GM19240 (cell line): ENCODE data around the gene ADAM15.
A peak's percentile ranks its signal among the peaks of the same experiment; 100 is the strongest.

Experiments
- DNase-seq: peaks from one replicate; pipeline ENCODE4 v3.0.0; 2011; ENCODE audit warnings: low spot score; ENCODE audit not compliant: insufficient read length

Gene ADAM15

DNA sequence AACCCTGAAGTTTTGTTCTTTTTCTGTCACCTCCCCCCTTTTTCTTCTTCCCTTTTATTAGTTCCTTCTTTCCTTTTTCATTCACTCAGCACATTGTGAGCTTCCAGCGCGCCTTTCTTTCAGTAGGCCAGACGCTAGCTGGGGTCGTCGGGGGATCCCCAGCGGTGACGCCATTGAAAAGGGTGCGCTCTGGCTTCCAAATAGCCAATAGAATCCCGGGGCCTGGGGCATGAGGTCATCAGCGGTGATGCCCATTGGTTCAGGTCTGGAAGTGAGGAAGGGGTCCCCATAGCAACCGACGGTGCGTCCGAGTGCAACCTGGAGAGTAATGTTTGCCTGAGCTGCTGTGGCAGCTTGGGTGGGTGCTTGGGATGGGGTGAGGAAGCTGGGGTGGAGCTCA, 20.6 kb downstream of the ADAM15 start:
- DNase-seq: no peak

DNA sequence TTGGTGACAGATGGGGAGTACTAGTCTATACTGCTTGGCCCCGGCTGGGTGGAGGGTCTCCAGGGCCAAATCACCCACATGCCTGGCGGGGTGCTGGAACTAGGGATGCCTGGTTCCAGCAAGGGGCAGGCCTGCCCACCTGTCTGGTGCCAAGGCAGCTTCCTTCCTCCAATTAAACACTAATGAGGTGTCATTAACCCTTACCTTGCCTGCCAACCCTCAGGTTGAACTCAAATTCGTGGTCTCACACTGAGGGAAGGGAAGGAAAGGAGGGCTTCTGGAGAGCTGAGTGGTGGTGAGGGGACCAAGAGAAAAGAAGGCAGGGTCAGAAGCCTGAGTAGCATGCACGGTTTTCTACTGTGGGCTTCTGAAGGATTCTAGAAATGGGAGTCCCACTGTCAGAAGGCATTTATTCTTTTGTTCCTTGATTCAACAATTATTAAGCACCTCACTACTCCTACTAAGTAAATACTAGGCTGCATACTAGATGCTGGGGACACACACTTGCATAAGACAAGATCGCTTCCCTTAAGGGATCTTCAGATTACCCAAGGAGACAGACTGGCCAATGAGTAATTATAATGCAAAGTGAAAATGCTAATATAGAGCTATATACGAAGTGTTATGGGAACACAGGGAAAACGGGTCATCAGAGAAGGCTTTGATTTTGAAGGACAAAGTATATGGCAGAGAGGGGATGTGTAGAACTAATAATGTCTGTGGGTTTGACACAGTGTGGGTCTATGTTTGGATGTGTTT, 21.6 kb downstream of the ADAM15 start:
- no peak for DNase-seq

DNA sequence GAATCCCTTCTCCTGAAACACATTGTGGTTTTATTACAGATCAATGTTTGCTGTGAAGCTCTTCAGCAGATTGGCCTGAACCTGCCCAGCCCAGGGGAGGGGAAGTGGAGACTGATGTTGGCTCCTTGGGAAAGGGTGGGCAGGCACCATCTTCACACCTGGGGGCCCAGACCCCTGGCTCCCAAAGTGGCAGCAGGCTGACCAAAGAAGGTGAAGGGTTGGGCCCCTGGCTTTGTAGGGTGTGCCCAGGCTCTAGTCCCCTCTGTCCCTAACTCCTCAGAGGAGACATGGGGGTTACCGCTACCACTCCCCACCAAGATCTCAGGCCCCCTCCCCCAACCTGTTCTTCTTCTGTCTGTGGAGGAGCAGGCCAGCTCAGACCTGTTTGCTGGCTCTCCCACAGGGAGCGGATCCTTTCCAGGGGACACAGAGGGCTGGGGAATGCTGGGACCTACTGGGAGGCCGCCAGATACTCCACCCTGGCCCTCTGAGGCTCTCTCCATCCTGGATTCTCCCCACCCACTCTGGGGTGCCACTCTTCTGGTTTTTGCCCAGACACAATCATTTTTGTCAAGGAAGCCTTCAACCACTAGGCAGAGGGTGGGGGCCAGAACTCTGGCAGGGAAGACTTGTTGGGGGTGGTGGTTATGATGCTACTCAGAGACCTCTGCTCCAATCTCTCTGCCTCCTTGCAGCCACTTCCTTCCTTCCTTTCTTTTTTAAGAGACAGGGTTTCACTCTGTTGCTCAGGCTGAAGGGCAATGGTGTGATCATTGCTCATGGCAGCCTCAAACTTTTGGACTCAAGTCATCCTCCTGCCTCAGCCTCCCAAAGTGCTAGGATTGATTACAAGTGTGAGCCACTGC, 22.5 kb downstream of the ADAM15 start:
- no peak for DNase-seq

DNA sequence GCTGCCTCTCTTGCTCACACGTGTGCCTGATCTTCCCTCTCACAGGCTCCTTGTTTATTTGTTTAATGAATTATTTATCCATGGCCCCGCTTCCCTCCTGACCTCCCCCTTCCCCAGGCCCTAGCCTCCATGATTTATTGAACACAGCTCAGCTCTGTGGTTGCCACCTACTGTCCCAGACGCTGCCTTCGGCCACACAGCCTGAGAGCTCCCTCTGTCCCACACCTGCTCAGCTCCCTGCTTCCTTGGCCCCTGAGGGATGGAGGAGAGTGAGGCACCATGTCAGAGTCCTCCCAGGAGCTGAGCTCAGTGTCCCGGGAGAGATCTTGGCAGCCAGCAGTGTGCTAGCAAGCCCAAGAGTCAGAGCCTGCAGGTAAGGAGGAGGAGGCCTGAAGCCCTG, 24.4 kb downstream of the ADAM15 start:
- no peak for DNase-seq

DNA sequence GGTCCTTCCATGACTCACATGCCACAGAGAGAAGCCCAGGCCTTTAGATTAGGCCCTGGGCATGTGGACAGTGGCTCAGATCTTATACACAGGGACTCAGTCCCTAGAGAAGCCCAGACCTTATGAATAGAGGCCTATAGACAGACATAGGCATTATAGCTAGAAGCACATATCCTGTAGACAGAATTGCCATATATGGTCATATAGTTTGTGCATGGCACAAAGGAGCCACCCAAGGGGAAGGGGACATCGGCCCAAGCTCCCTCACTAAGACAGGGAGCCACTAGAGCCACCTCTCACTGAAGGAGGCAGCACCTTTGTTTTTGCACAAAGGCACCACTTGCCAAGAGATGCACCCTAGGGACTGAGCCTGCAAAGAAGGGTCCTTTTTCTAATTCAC, 25.3 kb downstream of the ADAM15 start:
- no peak for DNase-seq

DNA sequence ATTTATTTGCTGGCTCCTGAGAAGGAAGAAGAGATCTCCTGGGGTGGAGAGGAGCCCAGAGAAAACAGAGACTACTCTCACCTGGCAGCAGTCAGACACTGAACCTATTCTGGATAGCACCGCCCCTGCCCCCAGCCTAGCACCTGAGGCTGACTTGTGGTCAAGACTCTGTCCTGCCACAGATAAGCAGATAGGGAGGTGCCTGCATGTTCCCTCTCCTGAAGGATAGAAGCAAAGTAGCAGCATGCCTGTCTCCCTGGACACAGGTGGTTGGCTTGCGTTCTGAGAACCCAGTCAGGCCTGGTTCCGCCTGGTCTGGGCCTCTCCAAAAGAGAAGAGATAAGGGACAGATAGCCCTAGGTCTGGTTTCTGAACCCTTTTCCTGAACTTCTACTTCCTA, 26.2 kb downstream of the ADAM15 start:
- DNase-seq: no peak

DNA sequence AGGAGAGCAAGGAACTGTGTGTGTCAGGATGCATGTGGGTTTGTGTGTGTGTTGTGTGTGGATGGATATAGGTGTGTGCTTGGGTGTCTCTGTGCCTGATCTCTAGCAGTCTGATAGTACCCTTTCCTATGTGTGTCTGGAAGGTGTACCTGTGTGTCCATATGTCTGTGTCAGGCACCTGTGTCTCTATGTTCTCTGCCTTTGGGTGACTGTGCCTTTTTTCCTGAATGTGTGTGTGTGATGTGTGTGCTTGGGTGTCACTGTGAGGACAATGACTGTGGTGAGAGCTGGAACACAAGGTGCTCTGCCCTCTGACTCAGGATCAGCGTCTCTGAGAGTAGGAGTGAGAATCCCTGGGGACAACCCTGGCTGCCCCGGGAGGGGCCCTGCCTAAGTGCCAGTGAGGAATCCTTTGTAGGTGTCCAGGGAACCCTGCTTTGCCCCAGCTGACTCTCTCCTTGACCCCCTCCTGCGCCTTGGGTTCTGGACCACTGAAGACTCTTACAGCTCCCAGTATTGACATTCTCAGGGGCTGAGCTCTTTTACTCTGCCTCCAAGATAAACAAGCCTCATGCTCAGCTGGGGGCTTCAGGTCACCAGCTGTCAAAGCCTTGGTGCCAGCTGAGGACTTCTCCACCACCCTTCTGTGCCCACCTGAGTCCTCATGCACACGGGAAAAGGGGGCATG, 26.8 kb downstream of the ADAM15 start:
- no peak for DNase-seq

DNA sequence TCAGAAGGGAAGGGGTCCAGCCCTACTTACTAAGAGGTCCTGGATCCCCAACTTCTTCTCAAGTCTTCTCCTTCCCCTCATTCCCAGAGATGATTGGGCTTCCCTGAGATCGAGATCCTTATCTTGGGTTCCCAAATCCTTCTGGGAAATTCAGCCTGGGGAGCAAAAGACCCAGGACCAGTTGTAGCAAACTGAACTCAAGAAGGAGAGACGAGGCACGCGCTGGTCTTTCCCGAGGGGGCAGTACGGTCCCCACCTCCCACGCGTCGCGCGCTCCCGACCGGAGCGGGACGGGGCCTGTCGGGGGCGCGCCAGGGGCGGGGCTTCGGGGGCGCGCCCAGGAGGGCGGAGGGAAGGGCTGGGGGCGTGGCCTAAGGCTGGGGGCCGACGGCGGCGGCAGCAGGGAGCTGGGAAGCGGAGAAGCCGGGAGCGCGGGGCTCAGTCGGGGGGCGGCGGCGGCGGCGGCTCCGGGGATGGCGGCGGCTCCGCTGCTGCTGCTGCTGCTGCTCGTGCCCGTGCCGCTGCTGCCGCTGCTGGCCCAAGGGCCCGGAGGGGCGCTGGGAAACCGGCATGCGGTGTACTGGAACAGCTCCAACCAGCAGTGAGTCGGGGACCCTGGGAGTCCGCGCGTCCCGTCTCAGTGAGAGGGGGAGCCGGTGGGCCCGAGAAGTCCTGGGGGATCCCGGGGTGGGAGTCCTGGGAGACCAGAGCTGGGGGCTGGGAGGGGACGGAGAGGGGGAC, 27.5 kb downstream of the ADAM15 start, which contains the start of gene EFNA3:
TSS of gene EFNA3 (plus strand) at position 369 of the 741 bp plus-strand sequence. CDS start at position 474, 105 bp downstream.
- DNase-seq: peak; percentile 60

DNA sequence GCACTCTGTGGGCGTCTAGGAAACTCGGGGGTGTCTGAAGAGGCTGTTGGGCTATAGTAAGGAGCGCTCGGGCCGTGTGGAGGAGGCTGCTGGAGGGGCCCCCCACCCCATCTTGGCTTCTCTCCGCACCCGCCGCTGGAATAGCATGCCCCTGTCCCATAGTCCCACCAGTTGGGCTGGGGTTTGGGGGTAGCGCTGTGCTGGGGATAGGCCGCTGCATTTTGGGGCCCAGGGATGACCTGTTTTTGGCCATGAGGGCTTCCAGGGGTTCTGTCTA, 28.0 kb downstream of the ADAM15 start:
- no peak for DNase-seq

DNA sequence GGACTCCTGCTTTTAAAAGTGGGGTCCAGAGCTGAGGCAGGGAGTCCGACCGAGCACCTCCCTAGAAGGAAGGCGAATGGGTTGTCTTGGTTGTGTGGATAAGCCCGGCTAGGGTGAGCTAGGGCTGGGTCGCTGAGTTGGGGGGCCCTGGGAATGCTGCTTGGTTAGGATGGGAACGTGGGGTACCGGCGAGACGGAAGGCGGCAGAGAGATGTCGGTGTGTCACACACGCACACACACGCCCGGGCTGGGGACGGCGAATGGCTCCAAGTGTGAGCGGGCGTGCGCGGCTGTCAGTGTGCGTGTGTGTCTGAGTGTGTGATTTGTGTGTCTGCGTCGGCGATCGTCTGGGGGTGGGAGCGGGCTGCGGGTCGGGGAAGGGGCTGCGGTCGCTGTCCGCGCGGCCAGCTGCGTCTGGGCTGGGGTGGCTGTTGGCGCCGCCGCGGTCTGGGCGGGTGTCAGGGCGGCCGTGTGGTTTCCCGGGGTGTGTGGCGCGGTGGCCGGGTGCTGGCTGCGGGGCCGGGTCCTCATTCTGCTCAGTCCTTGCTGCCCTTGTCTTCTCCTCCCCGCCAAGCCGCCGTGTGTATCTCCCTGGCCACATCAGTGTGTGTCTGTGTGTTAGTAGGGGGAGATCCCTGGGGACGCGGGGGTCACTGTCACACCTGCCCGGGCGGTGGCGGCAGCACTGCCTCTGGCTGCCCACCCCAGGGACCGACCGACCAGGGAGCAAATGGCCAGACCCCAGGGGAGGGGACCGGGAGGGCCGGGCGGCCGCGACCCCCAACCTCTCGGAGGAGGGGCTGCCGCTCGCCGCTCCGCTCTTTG, 28.6 kb downstream of the ADAM15 start:
- no peak for DNase-seq

DNA sequence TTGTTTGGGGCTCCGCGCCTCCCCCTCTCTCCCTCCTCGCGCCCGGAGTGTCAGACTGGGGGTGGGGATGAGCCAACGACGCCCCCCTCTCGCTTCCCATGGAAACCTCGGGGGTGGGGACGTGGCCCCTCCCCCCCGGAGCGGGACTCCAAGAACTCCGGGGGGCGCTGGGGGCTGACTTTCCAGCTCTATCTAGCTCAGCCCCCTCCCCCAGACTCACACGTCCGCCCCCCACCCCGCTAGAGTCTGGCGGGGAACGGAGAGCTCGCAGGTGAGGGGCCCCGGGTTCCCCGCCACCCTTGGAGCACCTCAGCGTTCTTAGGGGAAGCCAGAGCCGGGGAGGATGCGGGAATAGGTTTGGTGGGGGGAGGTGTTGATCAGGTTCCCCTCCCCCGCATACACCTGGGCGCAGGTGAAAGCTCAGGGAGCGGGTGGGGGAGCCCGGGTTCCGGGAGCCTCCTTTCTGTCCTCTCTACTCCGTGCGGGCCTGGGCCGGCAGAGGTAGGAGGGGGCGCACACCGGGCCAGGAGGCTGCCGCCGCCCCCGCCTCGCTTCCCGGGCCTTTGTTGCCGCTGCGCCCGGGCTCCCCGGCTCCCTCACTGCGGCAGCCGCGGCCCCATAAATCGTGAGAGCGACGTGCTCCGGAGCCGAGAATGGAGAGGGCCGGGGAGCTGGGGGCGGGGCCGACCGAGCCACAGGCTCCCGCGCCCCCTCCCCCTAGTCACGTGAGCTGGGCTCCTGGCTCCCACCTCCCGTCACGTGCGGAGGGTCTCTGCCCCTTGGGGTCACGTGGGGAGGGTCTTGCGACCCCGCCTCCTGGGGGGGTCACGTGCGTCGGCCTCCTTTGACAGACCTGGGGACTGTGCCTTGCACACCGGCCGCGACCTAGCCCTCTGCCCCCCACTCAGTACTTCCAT, 29.5 kb downstream of the ADAM15 start:
- DNase-seq: no peak

DNA sequence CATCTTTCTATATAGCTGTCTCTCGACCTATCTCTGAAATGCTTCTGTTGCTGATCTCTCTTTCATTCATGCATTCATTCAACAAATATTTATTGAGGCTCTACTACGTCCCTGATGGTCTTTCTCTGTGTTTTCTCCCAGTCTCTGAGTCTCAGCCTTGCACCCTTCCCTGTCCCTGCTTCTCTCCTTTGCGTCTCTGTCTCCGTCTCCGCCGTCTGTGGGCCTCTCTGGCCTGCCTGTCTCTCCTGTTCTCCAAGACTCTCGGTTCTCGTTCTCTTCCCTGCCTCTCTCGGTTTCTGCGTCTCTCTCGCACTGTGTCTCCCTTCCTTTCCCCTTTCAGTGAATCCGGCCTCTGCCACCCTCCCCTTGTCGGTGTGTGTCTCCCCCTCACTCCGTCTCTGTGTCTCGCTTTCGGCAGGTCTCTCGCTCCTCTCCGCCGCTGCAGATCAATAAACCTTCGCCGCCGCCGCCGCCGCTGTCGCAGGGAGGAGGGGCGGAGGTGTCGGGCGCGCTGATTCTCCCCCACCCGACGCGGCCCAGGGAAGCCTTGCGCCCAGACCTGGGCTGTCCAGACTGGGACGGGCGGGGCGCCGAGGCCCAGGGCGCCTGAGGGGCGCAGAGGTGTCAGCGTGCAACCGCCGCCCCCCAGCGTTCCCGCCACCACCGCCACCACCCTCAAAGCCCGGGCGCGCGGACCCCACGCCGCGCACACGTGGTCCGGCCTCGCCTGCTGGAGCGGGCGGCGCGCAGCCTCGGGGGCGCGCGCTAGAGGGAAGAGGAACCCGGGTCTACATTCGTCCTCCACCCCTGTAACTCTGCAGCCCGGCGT, 30.6 kb downstream of the ADAM15 start:
- no peak for DNase-seq

DNA sequence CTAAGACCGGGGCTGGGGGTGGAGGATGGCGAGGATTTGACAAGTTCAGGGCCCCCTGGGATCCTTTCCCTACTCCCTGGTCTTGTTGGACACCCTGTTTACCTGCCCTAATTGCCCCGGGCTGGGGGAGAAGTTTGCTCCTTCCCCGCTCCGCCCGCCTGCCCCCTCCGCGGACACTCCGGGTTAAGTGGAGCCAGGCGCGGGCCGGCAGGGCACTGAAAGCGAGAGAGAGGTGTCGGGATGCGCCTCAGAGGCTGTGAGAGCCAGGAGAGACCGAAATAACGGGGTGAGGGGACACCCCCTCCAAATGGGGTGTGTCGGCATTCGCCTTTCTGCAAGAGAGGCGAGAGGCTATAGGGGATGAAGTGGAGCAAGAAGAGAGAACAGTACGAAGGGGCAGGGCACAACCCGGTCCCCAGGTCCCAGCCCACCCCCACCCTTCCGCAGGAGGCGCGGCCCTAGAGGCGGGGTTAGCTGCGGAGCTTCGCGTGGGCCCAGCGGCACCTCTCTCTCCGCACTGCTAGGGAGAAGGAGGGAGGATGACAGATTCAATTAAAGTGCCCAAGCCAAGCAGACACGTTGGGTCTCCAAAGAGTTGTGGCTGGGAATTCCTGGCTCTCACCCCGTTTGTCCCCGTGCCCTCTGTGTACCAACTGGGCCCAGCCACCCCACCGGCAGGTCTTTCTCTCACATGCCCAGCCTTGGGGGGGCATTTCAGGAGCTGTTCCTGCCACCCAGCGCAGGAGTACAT, 31.4 kb downstream of the ADAM15 start:
- DNase-seq: no peak

DNA sequence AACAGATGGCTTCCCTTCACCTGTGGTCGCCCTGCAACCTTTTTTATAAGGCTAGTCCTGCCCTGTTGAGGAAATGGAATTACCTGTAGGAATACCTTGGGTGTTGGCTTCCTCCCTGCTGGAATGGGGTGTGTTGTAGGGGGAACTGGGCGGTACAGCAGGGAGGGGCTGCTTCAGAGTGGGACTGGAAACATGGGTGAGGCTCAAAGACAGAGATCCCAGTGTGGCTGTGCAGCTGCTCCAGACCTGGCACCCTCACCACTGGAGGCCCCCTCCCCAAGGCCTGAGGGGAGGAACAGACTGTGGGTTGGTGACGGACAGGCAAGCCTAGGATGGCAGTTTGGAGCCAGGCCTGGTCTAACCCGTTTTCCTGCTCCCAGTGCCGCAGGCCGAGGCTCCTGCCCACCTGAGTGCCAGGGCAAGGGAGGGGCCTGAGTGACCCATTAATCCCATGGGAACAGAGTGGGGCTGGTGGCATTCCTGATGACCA, 32.0 kb downstream of the ADAM15 start:
- DNase-seq: no peak

DNA sequence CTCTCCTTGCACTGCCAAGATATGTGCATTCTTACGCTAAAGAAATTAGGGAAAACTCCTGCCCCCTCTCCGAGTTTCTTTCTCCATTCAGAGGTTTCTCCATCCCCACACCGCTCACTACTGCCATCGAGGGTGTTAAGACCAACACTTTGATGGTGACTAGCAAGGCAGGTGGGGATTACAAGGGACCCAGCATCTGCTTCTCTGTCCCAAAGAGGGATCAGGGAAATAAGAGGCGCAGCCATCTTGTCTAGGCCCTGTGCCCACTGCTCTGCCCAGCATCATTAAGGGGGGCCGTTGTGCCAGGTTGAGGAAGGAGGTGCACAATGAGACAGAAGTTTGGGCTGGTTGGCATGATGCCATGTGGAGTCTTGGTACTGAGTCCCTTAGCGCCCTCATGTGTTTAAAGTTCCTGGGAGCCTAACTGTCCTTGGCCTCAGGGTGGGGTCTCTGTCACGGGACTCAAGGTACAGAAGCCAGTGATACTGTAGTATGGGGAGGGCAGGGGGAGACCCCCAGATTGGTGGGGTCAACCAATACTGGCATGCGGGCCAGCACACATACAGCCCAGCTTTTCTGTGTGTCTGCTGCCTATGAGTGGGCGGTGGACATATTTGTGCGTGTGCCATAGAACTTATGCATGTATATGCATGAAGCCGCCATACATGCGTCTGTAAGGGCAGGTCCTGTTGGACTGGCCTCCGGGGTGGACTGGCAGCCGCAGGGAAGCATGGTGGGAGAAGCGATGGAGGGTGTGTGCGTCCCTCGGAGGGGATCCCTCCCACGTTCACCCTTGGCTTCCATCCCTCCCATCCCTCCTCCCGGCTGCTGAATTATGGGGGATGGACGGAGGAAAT, 33.0 kb downstream of the ADAM15 start:
- DNase-seq: no peak

DNA sequence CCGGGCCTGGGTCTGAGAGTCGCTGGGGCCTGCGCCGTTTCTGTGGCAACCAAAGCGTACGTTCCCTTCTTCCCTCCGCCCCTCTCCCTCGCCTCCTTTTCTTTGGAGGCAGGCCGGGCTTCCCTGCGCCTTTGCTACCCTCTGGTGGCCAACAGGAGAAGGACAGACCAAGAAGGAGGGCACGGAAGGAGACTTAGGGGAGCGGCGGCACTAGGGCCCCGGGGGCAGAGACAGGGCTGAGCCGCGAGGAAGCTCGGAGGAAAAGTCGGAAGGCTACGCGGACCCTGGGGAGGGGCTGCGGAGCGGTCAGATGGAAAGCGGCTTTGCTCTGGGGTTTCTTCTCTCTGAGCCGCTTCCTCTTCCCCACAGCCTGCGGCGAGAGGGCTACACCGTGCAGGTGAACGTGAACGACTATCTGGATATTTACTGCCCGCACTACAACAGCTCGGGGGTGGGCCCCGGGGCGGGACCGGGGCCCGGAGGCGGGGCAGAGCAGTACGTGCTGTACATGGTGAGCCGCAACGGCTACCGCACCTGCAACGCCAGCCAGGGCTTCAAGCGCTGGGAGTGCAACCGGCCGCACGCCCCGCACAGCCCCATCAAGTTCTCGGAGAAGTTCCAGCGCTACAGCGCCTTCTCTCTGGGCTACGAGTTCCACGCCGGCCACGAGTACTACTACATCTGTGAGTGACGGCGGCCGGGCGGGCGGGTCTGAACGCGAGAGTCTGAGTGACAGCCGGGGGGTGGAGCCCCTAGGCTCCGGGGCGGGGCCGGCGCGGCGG, 33.8 kb downstream of the ADAM15 start:
- peak; percentile 98 for DNase-seq
